ENCODE results near the gene CAMK2A. TPM values are rescaled to one million over a fixed set of nuclear protein-coding genes. Genes with fewer than 3 reads are reported as not detected.

Gene CAMK2A
- total RNA-seq, 1 experiment from 2014 or later, result 0.33 TPM

DNA sequence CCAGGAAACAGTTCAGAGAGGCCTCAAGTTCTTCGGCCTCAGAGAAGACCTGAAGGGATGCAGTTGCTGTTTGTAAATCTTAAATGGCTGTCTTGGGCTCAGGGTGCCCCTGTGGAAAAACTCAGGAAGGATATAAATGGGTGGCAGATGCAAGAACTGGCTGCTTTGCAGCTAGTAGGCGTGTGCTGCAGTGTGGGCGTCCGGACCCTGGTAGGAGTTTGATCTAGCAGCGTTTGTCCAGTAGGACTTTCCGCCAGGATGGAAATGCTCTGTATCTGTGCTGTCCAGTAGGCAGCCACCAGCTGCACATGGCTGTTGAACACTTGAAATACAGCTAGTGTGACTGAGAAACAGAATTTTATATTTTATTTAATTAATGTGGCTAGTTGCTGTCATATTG lies 115.3 kb downstream of the CAMK2A start:
- H3K27ac ChIP-seq (ENCODE audit: insufficient read length, low read depth, low read length), result no peak overlapping the region
- no peaks in the 10 kb centered on the region for H3K9me3 Mint-ChIP-seq
- H3K27ac Mint-ChIP-seq, result no peak overlapping the region
- H3K14ac ChIP-seq (ENCODE audit: insufficient read depth, low read length), result no peak overlapping the region
- TF ChIP-seq CTCF (conservative IDR thresholded peaks at IDR 0.05), result no peak
- DNase-seq, result no peak
- H3K27me3 Mint-ChIP-seq (ENCODE audit: low read depth), result peaks cover 75% of the 10 kb centered on the region
- no peak overlapping the region for H3K56ac ChIP-seq (ENCODE audit: insufficient read length, low read depth, low read length)
- H4K5ac ChIP-seq (ENCODE audit: insufficient read length, low read depth, low read length), result no peak overlapping the region
- H3K9ac ChIP-seq (ENCODE audit: extremely low read depth, insufficient read length, low read length), result no peak overlapping the region
- H3K36me3 Mint-ChIP-seq (ENCODE audit: insufficient read depth in 1 of 3, low read depth in 3 of 3), result no peaks in the 10 kb centered on the region
- no peaks in the 10 kb centered on the region for H3K4me1 ChIP-seq (ENCODE audit: insufficient read depth, low read length)
- no peak overlapping the region for H3K4me2 ChIP-seq (ENCODE audit: insufficient read depth, insufficient read length, low read length)
- no peak overlapping the region for H2BK12ac ChIP-seq (ENCODE audit: insufficient read length, low read depth, low read length)
- H3K79me2 ChIP-seq (ENCODE audit: insufficient read depth, low read length), result no peaks in the 10 kb centered on the region
- no peak overlapping the region for H3K18ac ChIP-seq (ENCODE audit: insufficient read length, low read depth, low read length)
- H2BK120ac ChIP-seq (ENCODE audit: low read depth, low read length, poor library complexity, severe bottlenecking), result no peak overlapping the region
- peaks cover 18% of the 10 kb centered on the region for H3K27me3 ChIP-seq (ENCODE audit: insufficient read depth, low read length)
- H2AK5ac ChIP-seq (ENCODE audit: insufficient read length, low read length), result no peak overlapping the region
- no peaks in the 10 kb centered on the region for H3K79me1 ChIP-seq (ENCODE audit: insufficient read depth, low read depth, low read length, poor library complexity, severe bottlenecking)
- H3K23ac ChIP-seq (ENCODE audit: insufficient read length, low read depth, low read length), result no peak overlapping the region
- H3K9me3 ChIP-seq (ENCODE audit: control insufficient read depth, low read depth, low read length), result no peaks in the 10 kb centered on the region
- H3T11ph ChIP-seq (ENCODE audit: low read length), result no peak overlapping the region
- no peak overlapping the region for H2BK20ac ChIP-seq (ENCODE audit: low read depth, low read length, poor library complexity, severe bottlenecking)
- no peaks in the 10 kb centered on the region for H4K20me1 ChIP-seq (ENCODE audit: control insufficient read depth, insufficient read depth, insufficient read length)
- no peak overlapping the region for H2BK15ac ChIP-seq (ENCODE audit: low read depth, low read length)
- no peak overlapping the region for H4K91ac ChIP-seq (ENCODE audit: insufficient read length, low read depth, low read length)
- no CpG with 5 or more reads among the region's 6 CpGs for WGBS (ENCODE audit: extremely low coverage, insufficient read length, low lambda C conversion rate)
- H3K4me1 Mint-ChIP-seq, result peaks cover 7 to 13% of the 10 kb centered on the region in 2 experiments; a peak in 3 of 4 replicates
- no peak overlapping the region for H2BK5ac ChIP-seq (ENCODE audit: insufficient read length, low read length)
- H4K8ac ChIP-seq (replicated peaks; ENCODE audit: insufficient read length, low read depth, low read length), result no peak overlapping the region
- no peaks in the 10 kb centered on the region for H3K23me2 ChIP-seq (ENCODE audit: insufficient read length, low read depth, low read length, poor library complexity, severe bottlenecking)
- no peak overlapping the region for H2AFZ ChIP-seq (ENCODE audit: low read length)
- no peak overlapping the region for H3K4ac ChIP-seq (ENCODE audit: low read depth, low read length)
- H3K4me3 Mint-ChIP-seq, result no peak overlapping the region

All from H9 (cell line).